Measurements from ENCODE around the gene QPCTL. TPM values are rescaled to one million over a fixed set of nuclear protein-coding genes. Genes with fewer than 3 reads are reported as not detected.

QPCTL gene
- total RNA-seq (2021; fragmentation: NEBNext Ultra II Directional; extraction: Animal tissue kit (Norgen Biotek cat#: 25700)) = 10 to 100 TPM; 17.6 to 31.5 (median 19.9) TPM
- long read RNA-seq, partial matches to known transcripts = 2 of 7 reads
- long read RNA-seq, other reads (novel, unspliced or antisense) = 1 of 7 reads

- Mint-ChIP-seq H3K27ac (peak within 1 kb of the TSS; percentile 96), H3K36me3 (ENCODE audit: low read depth) (peaks cover 8% of the 10 kb centered on the region), H3K4me3 (peak within 1 kb of the TSS; percentile 99), H3K27me3 (ENCODE audit: insufficient read depth) (peaks cover 3% of the 10 kb centered on the region; the same call in 1 of the 2 replicates), H3K4me1 (ENCODE audit: low read depth) (peaks cover 21% of the 10 kb centered on the region), H3K9me3 (peaks cover 5% of the 10 kb centered on the region)
- no peak for TF ChIP-seq CTCF (IDR thresholded peaks at IDR 0.05)
- peak; percentile 100 for DNase-seq
Observed at GRCh38 chr19:45692187-45693105, at the start of gene QPCTL. QPCTL (plus strand) TSS chr19:45692666; CDS start chr19:45692704, 38 bp downstream.

GRCh38 chr19:45643024-45643926 is 49.2 kb upstream of the QPCTL start:
- H3K27me3 Mint-ChIP-seq (ENCODE audit: insufficient read depth) = peaks cover 2% of the 10 kb centered on the region
- H3K36me3 Mint-ChIP-seq (ENCODE audit: low read depth) = peaks cover 14% of the 10 kb centered on the region
- H3K9me3 Mint-ChIP-seq = peaks cover 6% of the 10 kb centered on the region; the same call in 1 of the 2 replicates
- peak overlapping the region; percentile 60 for H3K27ac Mint-ChIP-seq
- DNase-seq = peak; percentile 69
- peak overlapping the region; percentile 46 for H3K4me3 Mint-ChIP-seq
- peaks cover 52% of the 10 kb centered on the region for H3K4me1 Mint-ChIP-seq (ENCODE audit: low read depth)
- peak; percentile 98 for TF ChIP-seq CTCF (IDR thresholded peaks at IDR 0.05)

- H3K9me3 Mint-ChIP-seq = peaks cover 6% of the 10 kb centered on the region; the same call in 1 of the 2 replicates
- peaks cover 2% of the 10 kb centered on the region for H3K27me3 Mint-ChIP-seq (ENCODE audit: insufficient read depth)
- H3K36me3 Mint-ChIP-seq (ENCODE audit: low read depth) = peaks cover 10% of the 10 kb centered on the region
- TF ChIP-seq CTCF (IDR thresholded peaks at IDR 0.05) = no peak
- peaks cover 43% of the 10 kb centered on the region for H3K4me1 Mint-ChIP-seq (ENCODE audit: low read depth)
- peak overlapping the region; percentile 8; the same call in 1 of the 2 replicates for H3K27ac Mint-ChIP-seq
- DNase-seq = no peak
- no peak overlapping the region for H3K4me3 Mint-ChIP-seq
Observed at GRCh38 chr19:45643927-45644771, 48.3 kb upstream of the QPCTL start.

- Mint-ChIP-seq H3K4me1 (ENCODE audit: low read depth) (peaks cover 43% of the 10 kb centered on the region), H3K27me3 (ENCODE audit: insufficient read depth) (peaks cover 2% of the 10 kb centered on the region), H3K36me3 (ENCODE audit: low read depth) (peaks cover 10% of the 10 kb centered on the region), H3K4me3 (peak overlapping the region; percentile 89), H3K9me3 (peaks cover 6% of the 10 kb centered on the region; the same call in 1 of the 2 replicates), H3K27ac (no peak overlapping the region)
- DNase-seq = no peak
- no peak for TF ChIP-seq CTCF (IDR thresholded peaks at IDR 0.05)
Observed at GRCh38 chr19:45645068-45645630, 47.3 kb upstream of the QPCTL start.
